H54 (cell line): ENCODE results near the gene SPCS2.

Source experiments
- DNase-seq: peaks from one replicate; pipeline ENCODE4 v3.0.0; 2011; ENCODE audit warnings: low spot score, mixed read lengths; ENCODE audit not compliant: insufficient read length
- FAIRE-seq: peaks from 3 replicates; lab custom pipeline; 2011; peaks lifted over from hg19 to GRCh38; lab: Jason Lieb, UNC
- POLR2A ChIP-seq: IDR thresholded peaks from 2 replicates; pipeline ENCODE4 v1.6.1; 2011; ENCODE audit warnings: low read depth, mild to moderate bottlenecking, low read length

Gene SPCS2

DNA sequence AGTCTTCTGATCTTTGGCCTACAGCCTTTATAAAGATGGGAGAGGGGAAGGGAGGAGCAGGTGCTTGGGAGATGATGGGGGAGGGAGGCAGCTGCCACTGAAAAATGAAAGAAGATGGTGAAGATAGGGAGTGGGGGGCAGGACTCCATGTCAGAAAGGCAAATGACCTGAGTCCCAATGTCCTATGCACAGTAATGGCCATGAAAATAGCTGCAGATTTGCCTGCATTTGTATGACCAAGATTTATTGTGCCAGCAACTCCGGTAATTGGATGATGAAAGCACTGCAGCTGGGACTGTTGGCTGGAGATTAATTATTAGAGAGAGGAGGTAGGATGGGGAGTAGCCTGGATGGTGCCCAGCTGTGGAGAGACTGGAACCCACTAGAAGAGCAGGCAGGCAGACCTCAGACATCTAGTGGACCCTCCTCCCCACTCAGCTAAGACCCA, 75.7 kb downstream of the SPCS2 start:
- DNase-seq (no peak), FAIRE-seq (no peak)
- no peak for TF ChIP-seq POLR2A

GRCh38 chr11:75025561-75025960, 76.5 kb downstream of the SPCS2 start:
- TF ChIP-seq POLR2A = no peak
- DNase-seq = no peak
- FAIRE-seq = no peak

GRCh38 chr11:75028321-75028720, 79.3 kb downstream of the SPCS2 start:
- FAIRE-seq = no peak
- no peak for DNase-seq
- TF ChIP-seq POLR2A = no peak
